Muscle of back (tissue), 11 donors: ENCODE measurements around the gene GVQW3. TPM values are rescaled to one million over a fixed set of nuclear protein-coding genes. Genes with fewer than 3 reads are reported as not detected.
A peak's percentile ranks its signal among the peaks of the same experiment; 100 is the strongest.
"Not testable (repeated sequence)": the region's sequence is repeated elsewhere in the genome, so short reads cannot be mapped to it uniquely, and the experiment has no call there.

ENCODE experiments used
- DNase-seq, 3 donors: peaks; one replicate each; pipeline versions ENCODE4 v3.0.0 to v3.0.0-alpha.2; 2013
- polyA plus RNA-seq, 10 donors: library from polyadenylated mRNA; unstranded; fragments of 120-200 nt; gene quantifications; one replicate each; pipeline ENCODE4 v1.2.1, GENCODE V29; 2013; ENCODE audit not compliant: insufficient read length in 10 of 10

GVQW3 gene
- polyA plus RNA-seq, 10 donors, result 2.4 to 7.0 (median 3.7) TPM

DNA sequence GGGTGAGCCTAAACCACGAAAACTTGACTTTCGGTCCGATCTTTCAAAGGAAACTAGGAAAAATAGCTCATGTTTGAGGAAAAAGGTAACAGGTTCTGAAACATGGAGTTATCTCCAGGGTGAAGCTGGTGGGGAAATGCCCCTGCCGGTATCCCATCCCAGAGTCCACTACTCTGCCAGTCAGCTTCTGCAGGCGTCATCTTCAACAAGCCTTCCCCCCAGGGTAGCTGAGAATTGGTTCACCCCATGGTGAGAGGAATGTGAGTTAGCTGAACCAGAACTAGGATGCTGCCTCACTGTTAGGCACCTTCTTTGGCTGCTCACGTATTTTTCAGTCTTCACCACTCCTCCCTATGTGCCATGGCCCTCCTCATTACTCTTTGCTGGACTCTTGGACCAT is 1.1 kb downstream of the GVQW3 start:
- DNase-seq, result no peak

DNA sequence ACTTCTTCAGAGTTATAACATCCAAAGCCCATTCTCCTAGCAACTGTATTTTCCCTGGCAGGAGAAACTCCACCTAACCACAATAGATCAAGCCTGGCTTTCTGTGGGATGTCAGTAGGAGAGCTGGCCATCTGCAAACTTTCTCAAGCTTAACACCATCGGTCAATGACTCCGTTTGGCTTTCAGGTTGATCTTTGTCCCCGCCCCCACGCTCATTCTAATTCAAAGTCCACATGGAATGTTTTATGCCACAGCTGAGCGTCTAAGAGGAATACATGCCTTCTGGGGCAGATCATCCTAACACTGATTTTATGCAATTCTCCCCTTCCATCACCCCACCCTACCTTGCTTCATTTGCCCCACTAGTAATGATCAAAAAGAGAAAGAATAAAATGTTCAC is 4.8 kb downstream of the GVQW3 start:
- no peak for DNase-seq

DNA sequence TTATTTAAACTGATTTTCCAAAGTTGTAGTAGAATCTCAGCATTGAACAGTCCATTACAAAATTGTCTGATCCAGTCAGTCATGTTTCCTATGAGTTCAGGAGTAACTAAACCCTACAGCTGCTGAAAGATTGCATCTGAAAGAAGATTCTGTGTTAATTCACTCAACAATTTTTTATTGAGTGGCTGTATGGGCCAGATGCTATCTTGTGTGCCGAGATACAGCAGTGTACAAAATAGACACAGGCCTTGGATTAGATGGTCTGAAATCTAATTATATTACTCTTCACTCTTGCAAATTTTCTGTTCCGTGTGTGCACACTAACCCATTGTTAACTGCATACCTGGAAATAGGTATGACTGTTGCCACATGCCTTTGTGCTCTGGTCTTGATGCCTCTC is 7.3 kb downstream of the GVQW3 start:
- no peak for DNase-seq

DNA sequence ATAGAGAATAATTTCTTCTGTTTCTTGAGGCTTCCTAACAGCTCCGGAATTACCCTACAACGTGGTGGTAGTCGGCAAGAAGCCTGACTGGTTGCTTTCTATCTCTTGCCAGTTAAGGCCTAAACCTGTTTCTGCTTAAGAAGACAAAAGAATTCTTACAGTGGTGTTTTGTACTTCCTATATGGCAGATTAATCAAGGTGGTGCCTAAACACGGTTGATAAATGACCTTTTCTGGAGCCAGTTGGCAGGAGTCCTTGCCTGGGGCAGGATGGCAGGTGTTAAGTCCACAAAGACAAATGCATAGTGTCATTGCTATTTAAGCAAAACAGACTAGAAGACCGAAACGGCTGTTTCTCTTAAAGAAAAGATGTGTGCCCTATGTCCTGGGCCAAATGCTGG is 9.9 kb downstream of the GVQW3 start:
- no peak for DNase-seq

DNA sequence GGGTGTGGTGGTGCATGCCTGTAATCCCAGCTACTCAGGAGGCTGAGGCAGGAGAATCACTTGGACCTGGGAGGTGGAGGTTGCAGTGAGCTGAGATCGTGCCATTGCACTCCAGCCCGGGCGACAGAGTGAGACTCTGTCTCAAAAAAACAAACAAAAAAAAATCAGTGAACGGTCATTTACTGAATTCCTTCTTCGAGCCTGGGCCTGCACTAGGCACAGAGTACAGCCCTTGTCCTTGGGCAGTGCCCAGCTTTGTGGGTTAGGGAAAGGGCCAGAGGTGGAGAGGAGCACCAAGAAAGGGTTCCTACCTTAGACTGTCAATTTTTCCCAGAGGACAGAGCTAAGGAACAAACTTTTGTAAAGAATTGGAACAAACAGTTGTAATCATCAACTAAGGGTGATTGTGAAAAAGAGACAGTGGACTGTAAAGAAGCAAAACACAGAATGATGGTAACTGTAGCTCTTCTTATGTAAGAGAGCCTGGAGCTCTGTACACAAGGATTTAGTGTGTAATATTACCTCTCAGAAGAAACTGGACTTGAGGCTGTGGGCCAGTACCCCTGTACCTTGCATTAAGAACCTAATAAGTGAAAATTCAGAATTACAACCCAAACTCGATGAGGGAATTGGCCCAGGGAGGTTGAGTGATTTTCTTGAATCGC is 10.8 kb downstream of the GVQW3 start:
- no peak for DNase-seq

DNA sequence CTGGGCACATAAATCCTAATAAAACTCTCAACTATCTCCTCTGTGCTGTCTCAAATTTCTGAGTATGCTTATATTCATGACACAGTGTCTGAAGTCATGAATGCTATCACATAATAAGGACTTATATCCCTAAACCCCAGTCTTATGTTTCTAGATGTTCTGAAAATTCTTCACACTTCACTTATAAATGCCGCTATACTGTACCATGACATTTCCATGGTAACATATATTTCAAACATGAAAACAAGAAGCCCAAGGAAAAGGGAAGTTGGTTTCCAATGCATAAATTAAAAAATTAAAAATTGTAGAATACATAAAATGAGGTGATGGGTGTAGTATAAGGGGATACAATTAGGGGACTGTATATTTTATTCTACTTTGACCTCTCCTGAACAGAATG is 11.7 kb downstream of the GVQW3 start:
- no peak for DNase-seq

DNA sequence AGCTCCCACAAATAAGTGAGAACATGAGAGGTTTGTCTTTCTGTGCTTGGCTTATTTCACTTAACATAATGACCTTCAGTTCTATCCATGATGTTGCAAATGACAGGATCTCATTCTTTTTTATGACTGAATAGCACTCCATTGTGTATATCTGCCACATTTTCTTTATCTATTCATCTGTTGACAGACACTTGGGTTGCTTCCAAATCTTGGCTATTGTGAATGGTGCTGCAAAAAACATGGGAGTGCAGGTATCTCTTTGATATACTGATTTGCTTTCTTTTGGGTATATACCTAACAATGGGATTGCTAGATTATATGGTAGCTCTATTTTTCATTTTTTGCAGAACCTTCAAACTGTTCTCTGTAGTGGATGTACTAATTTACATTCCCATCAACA is 13.3 kb downstream of the GVQW3 start:
- DNase-seq, result no peak

DNA sequence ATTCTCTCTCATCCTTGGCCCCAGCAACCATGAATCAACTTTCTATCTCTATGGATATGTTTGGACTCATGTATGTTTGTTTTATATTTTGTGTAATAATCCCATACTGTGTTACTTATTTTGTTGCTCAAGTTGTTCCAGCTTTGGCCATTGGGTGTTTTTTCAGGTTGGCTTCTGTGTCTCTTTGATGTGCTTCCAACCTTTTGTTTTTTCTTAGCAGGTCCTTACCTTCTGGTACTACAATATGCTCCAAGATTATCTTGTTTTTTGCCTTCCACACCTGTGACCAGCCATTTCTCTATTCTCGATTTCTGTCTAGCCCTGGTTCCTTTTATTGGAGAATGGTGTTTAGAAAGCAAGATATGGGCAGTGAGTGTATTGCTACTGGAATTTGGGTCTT is 14.2 kb downstream of the GVQW3 start:
- DNase-seq, result no peak

DNA sequence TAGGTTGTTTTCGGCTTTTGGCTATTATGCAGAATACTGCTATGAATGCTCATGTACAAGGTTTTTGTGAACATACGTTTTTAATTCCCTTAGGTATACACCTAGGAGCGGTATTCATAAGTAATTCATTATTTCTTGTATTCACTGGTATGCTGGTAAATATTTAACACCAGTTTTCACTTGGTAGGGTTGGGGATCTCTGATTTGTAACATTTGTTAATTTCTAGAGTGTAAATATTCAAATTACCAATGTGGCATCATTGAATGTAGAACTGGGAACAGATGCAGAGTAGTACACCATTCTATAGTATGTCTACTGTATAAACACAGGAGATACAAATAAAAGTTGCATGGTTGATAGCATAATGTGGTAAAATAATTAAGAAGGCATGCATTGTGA is 16.3 kb downstream of the GVQW3 start:
- no peak for DNase-seq

DNA sequence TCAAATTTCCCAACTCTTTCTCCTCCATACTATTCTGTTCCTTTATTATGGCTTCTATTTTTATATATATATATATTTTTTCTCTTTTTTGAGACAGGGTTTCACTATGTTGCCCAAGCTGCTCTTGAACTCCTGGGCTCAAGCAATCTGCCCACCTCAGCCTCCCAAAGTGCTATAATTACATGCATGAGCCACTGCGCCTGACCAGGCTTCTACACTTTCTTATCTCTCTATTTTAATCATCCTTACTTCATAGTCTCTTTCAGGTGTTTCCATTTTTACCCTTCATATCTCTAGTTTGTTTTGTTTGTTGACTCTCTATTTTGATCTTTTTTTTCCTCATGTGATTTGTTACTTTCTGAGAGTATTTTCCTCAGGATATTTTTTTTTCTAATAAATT is 19.8 kb downstream of the GVQW3 start:
- DNase-seq, result no peak

DNA sequence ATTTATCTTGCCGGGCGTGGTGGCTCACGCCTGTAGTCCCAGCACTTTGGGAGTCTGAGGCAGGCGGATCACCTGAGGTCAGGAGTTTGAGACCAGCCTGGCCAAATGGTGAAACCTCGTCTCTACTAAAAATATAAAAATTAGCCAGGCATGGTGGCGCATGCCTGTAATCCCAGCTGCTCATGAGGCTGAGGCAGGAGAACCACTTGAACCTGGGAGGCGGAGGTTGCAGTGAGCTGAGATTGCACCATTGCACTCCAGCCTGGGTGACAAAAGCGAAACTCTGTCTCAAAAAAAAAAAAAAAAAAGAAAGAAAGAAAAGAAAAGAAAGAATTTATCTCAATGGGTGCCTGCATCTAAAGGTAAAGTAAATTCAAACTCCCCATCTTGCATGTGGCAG is 20.4 kb downstream of the GVQW3 start:
- not testable (repeated sequence) for DNase-seq

DNA sequence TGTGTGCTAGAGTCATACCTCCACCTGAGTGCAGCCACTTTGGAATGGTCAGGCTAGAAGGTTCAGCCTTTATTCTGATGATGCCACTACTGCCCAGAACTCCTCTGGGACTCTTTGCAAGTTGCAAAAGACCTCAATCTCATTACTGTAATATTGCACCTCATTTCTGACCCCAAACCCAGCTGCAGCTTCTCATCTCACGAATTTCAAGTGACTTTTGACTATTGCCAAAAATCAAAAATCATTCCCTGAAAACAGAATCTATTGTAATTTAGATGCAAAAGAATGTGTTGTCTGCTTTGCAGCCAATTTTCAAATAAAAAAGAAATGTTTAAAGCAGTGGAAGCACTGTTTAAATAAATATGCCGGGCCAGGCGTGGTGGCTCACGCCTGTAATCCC is 25.2 kb downstream of the GVQW3 start:
- DNase-seq, result no peak

DNA sequence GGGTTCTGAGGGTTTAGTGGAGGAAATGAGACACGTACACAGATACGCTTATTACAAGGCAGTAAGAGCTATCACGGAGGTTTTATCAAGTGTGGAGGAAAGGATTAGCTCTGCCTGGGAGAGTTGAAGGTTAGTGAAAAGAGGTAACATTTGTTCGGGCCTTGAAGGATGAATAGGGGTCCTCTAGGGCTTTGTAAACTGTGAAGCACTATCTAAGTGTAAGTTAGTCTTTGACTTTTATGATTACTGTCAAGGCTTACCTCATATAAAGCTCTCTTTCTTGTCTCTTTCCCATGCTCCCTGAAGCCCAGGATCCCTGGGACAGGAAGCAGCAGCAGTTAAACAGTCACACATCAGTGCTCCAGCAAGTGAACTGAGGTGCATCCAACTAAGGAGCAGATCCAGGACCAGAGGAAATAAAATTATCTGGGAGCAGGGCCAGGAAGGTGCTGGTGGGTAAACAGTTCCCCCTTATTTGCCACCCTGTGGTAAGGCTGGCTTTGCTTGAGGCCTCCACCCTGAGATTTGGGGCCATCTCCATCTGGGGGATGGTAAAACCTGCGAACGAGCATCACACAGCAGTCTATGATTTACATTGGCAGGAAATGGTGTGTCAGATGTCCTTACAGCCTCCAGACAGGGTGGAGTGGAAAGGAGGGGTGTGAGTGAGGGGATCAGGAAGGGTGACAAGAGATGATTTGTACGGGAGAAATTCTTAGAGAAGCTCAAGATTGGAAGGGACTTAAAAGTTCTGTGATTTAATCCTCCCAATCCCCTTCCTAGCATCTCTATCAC is 27.2 kb downstream of the GVQW3 start:
- DNase-seq, result peak in 1 of 3 donors; percentile 11

DNA sequence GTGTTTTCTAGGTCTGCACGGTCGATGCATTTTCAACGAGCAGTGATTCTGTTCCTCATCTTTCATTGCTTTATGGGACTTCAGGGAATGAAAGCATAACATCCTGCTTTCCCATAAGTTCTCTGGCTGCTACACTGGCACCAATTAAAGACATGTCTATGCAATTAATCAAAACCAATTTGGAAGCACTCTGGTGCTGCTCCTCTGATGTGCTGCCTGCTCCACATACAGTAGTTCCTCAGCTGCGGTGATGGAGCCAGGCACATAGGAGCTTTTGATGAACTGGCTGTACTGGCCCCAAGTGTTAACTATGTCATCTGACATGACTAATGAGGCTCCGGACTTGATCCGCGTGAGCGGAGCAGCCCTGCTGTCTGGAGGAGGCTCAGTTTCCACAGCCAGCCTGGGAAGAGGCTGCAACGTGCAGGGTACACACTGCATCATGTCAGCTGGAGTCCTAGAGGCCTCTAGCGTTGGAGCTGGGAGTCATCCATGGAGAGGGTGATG is 29.8 kb downstream of the GVQW3 start:
- DNase-seq, result peak in 1 of 3 donors; percentile 61

DNA sequence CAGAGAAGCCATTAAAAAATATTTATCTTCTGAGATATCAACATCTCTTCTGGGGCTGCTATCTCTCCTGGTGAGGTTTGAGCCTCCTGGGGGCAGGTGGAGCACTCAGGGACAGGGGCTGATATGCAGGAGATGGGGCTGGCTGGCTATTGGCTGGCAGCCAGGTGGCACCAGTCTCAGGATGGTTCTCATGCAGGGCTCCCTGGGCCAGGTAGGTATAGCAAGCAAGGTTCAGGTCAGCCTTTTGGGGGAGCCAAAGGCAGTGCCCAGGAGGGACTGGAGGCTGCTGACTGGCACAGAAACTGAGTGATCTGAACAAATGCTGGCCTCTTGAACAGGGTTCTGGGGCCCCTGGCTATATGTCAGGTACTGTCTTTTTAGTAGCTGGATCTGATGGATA is 34.0 kb downstream of the GVQW3 start:
- DNase-seq, result no peak

DNA sequence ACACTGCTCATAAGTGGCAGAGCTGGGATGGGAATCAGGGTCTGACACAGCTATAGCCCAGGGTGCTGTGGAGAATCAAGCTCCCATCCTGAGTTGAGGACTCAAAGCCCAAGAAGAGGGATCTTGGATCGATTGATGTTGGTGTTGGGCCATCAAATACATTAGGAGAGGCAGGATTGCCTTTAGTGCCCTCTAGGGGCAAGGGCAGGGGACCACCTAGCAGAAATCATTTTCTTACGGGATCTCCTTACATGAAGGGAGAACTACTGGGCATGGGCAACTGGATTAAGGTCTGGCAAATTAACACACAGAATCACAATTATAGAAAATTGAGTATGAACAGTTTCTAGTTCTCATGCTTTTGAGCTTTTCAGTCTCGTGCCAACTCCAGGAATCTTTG is 38.8 kb downstream of the GVQW3 start:
- no peak for DNase-seq

DNA sequence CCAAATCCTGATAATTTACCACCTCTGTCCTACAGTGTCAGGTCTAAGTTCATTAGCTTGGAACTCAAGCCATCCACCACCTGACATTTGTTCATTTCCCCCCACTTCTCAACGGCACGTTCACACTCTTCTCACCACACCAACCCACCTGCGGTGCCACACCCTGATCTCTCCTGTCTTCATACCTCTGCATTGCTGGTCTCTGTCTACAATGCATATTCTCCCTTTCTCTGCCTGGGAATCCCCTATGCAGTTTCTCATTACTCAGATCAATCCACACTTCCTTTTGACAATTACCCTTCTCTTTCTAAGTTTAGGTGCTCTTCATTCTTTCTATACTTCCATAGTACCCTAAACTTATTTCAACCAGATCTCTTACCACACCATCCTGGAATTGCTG is 43.3 kb downstream of the GVQW3 start:
- DNase-seq, result no peak

DNA sequence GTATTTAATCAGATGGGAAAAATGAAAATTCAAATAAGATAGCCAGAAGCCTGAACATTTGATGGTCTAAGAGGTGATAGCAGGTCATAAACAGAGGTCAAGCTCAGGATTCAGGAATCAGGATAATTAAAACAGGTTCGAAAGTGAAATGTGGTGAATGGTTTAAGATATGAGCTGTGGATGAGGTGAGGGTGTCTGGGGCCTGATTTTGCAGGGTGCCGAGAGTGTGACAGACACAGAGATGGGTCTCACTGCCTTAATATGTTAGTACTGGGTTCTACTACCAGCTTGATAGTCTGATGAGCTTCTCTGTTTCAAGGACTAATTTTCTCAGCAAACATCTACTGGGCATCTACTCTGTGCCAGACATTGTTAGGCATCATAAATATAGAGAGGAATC is 43.8 kb downstream of the GVQW3 start:
- DNase-seq, result no peak

DNA sequence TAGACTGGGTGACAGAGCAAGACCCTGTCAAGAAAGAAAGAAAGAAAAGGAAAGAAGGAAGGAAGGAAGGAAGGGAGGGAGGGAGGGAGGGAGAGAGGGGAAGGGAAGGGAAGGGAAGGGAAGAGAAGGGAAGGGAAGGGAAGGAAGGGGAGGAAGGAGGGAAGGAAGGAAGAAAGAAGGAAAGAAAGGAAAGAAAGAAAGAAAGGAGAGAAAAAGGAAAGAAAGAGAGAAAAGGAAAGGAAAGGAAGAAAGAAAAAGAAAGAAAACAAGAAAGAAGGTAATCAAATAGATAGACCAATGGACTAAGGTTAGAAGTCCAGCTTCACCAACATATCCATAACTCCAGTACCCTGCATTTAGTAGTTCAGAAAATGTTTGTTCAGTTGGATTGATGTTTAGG is 45.5 kb downstream of the GVQW3 start:
- DNase-seq, result no peak

DNA sequence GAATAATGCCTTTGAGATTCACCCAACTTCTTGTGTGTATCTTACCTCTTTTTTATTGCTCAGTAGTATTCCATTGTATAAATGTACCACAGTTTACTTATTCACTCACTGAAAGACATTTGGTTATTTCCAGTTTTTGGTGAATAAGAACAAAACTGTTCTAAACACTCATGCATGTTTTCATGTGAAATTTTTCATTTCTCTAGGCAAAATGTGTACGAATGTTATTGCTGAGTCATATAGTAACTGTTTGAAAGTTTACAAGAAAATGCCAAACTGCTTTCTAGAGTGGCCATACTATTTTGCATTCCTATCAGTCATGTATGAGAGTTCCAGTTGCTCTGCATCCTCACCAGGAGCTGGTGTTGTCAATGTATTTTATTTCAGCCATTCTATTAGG is 54.9 kb downstream of the GVQW3 start:
- no peak for DNase-seq

DNA sequence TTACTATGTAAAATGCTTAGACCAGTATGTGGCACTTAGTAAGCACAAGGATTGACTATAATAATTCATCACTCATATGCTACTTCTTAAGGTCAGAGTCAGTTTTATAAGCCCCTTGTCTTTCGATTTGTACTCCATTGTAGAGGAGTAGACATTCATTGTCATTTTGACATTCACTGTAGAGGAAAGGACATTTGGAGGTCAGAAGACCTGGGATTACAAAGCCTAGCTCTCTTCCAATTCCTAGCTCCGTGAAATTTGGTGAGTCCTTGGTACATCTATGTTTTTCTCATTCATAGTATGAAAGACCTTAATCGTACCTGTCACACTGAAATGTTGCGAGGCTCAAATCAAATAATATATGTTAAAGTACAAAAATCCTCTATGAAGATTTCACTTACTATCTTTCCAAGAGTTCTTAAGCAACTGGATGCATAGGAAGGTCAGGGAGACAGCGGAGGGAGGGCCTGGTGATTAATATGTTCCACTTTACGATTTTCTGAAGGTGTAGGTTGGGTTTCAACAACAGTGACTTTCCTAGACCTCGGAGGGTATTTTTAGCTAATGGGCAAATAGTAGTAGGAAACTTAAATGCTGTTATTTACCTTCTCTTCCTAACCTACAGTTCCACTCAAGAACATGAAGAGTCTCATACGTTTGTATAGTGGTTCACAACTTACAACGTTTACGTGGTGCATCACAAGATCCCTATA is 62.3 kb downstream of the GVQW3 start:
- no peak for DNase-seq

DNA sequence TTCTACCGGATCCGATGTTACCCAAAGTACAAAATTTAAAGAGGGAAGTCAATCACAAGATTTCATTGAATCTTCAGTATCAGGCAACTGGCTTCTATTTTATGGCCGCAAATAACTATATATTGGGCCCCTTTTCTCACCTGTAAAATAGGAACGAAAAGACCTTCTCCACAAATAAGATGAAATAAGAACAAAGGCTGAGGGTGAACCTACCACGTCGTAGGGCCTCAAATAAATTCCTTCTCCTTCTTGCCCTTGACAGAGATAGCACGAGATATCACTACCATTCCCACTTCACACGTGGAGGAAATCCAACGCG is 62.9 kb downstream of the GVQW3 start:
- no peak for DNase-seq
